D721Med (cell line): ENCODE results near the gene CD164.

Source experiments
- DNase-seq: peaks from one replicate; pipeline ENCODE4 v3.0.0; 2011; ENCODE audit warnings: low spot score; ENCODE audit not compliant: insufficient read length
- FAIRE-seq: peaks from 2 replicates; lab custom pipeline; 2011; peaks lifted over from hg19 to GRCh38; lab: Jason Lieb, UNC
- TF ChIP-seq, protein P1 (sequence below): IDR thresholded peaks from 2 replicates; pipeline ENCODE4 v1.5.1; 2012; ENCODE audit warnings: mild to moderate bottlenecking, control low read depth; ENCODE audit not compliant: insufficient read depth; ENCODE audit errors: missing control alignments

CD164 gene

DNA sequence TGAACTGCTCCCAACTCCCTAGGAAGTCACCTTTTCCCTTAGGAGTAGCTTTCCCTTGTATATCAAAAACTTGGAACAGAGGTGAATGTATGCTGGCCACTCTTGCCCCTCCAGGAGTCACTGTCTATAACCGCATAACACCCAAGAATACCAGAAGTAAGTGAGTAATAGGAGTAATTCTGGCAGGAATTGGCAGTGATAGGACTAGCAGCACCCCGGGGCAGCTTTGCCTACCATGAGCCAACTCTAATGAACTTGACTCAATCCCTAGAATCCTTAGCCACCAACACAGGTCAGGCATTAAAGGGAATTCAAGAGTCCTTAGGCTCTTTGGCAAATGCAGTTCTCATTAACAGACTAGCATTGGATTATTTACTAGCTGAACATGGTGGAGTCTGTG is 28.8 kb upstream of the CD164 start:
- TF ChIP-seq, protein P1, sequence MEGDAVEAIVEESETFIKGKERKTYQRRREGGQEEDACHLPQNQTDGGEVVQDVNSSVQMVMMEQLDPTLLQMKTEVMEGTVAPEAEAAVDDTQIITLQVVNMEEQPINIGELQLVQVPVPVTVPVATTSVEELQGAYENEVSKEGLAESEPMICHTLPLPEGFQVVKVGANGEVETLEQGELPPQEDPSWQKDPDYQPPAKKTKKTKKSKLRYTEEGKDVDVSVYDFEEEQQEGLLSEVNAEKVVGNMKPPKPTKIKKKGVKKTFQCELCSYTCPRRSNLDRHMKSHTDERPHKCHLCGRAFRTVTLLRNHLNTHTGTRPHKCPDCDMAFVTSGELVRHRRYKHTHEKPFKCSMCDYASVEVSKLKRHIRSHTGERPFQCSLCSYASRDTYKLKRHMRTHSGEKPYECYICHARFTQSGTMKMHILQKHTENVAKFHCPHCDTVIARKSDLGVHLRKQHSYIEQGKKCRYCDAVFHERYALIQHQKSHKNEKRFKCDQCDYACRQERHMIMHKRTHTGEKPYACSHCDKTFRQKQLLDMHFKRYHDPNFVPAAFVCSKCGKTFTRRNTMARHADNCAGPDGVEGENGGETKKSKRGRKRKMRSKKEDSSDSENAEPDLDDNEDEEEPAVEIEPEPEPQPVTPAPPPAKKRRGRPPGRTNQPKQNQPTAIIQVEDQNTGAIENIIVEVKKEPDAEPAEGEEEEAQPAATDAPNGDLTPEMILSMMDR: no peak
- FAIRE-seq (no peak), DNase-seq (no peak)

DNA sequence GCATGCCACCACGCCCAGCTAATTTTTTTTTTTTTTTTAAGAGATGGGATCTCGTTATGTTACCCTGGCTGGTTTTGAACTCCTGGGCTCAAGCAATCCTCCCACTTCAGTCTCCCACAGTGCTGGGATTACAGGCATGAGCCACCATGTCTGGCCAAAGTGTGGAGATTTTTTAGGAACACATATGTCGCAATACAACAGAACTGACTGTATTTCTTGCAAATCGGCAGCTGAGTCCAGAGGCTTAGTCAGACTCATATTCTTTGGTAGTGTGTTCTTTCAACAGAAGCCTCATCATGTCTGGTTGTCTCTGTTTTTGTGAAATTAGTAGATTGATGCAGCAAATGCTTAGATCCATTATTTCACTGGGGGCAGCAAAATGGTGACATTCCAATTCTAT is 23.9 kb upstream of the CD164 start:
- no peak for FAIRE-seq
- TF ChIP-seq, protein P1: no peak
- DNase-seq: no peak

DNA sequence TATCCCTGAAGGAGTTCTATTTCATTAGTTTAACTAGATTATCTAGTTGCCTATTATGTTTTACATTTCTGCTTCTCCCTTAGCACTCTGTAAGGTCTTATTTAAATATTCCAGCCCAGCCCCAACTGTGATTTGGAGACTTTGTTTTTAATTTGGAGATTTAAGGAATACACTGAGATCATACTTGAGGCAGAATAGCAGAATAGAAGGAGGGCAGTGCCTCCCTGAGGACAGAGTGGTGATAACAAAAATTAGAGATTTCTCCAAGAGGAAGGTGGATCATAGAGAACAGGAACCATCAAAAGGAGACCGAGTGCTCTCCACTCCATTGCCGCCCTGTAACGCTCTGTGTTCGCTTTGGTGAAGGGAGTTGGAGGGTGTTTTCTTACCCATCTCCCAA is 14.8 kb upstream of the CD164 start:
- no peak for FAIRE-seq
- TF ChIP-seq, protein P1: peak; percentile 17
- no peak for DNase-seq

DNA sequence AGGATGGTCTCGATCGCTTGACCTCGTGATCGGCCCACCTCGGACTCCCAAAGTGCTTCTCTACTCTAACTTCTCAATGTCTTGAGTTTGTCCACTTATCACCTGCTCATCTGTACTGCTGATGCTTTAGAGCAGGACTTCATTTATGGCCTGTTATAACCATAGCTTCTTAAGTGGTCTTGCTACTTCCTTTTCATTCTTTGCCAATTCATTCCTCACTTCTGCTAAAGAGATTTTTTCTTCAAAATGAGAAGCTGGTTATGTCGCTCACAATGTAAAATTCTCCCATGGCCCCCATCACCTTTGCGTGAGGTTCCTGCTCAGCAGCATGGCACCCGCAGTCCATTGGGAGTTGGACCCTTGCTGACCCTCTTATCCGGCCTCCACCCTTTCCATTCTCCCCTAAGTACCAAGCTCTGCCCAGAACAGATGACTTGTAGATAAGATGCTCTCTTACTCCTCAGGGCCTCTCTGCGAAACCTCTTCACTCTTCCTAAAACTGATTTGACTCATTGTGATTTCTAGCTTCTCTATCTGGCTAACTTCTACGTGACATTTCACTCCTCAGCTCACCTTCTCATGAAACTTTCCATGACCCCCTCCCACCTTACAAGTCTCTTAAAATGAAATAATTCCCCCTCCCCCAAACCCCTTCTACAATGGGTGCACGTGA is 13.9 kb upstream of the CD164 start:
- TF ChIP-seq, protein P1: no peak
- DNase-seq: no peak
- no peak for FAIRE-seq

- DNase-seq: no peak
- FAIRE-seq: no peak
- TF ChIP-seq, protein P1: no peak
These were observed 11.6 kb upstream of the CD164 start for GRCh38 chr6:109393886-109394281.

- TF ChIP-seq, protein P1: no peak
- DNase-seq (no peak), FAIRE-seq (no peak)
These were observed 11.1 kb upstream of the CD164 start for GRCh38 chr6:109393157-109393885.

GRCh38 chr6:109389650-109390274 is 7.5 kb upstream of the CD164 start:
- FAIRE-seq (no peak), DNase-seq (no peak)
- TF ChIP-seq, protein P1: no peak
